WI38 (cell line): Measurements from ENCODE around the gene NINL.
"Not testable (repeated sequence)": the region's sequence is repeated elsewhere in the genome, so short reads cannot be mapped to it uniquely, and the experiment has no call there.

Experiments used
- H3K4me3 ChIP-seq: 2 replicates; pipeline ENCODE4 v1.5.1; 2011; ENCODE audit warnings: low read depth, mild to moderate bottlenecking, control low read depth, low read length
- TF ChIP-seq, protein P1 (sequence below): IDR thresholded peaks from 2 replicates; pipeline ENCODE4 v1.5.1; 2012; ENCODE audit warnings: low read depth, mild to moderate bottlenecking, control low read depth, low read length

Gene NINL

GRCh38 chr20:25584905-25585704 is at the start of gene NINL:
Gene NINL (minus strand): TSS chr20:25585531. CDS start chr20:25526587, 58,944 bp downstream.
- TF ChIP-seq, protein P1, sequence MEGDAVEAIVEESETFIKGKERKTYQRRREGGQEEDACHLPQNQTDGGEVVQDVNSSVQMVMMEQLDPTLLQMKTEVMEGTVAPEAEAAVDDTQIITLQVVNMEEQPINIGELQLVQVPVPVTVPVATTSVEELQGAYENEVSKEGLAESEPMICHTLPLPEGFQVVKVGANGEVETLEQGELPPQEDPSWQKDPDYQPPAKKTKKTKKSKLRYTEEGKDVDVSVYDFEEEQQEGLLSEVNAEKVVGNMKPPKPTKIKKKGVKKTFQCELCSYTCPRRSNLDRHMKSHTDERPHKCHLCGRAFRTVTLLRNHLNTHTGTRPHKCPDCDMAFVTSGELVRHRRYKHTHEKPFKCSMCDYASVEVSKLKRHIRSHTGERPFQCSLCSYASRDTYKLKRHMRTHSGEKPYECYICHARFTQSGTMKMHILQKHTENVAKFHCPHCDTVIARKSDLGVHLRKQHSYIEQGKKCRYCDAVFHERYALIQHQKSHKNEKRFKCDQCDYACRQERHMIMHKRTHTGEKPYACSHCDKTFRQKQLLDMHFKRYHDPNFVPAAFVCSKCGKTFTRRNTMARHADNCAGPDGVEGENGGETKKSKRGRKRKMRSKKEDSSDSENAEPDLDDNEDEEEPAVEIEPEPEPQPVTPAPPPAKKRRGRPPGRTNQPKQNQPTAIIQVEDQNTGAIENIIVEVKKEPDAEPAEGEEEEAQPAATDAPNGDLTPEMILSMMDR, result no peak
- H3K4me3 ChIP-seq, result peak within 1 kb of the TSS; percentile 65

DNA sequence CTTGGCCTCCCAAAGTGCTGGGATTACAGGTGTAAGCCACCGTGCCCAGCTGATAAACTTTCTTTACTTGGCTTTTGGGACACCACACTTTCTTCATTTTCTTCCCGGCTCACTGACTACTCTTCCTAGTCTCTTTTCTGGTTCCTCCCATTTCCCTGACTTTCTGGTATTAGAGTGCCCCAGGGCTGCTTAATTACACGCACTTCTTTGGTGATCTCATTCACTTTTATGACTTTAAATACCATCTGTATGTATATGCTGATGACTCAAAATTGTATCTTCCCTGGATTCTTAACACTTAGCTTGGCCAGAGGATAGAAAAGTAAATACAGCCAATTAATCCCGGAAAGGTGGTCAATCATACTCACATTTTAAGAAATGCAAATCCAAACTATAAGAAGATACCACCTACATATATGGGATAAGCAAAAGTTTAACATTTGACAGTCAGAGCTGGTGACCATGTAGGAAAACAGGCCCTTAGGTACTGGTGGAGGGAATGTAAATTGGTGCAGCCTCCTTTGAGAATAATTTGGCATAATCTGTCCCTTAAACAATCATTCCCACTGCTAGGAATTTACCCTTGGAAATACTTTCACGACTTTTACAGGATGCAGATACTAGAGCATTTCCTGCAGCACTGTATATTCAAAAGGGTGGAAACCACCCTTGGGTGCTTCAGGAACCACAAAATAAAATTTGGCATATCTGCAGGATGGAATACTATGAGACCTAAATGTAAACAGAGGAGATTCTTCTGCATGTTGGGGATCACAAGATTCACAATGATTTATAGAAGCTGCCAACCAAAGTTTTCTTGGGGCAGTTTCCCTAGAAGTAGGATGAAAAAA is 47.8 kb upstream of the NINL start:
- no peak overlapping the region for H3K4me3 ChIP-seq
- TF ChIP-seq, protein P1, result no peak

DNA sequence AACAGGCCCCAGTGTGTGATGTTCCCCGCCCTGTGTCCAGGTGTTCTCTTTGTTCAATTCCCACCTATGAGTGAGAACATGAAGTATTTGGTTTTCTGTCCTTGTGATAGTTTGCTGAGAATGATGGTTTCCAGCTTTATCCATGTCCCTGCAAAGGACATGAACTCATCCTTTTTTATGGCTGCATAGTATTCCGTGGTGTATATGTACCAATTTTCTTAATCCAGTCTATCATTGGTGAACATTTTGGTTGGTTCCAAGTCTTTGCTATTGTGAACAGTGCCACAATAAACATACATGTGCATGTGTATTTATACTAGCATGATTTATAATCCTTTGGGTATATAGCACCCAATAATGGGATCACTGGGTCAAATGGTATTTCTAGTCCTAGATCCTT is 45.3 kb upstream of the NINL start:
- H3K4me3 ChIP-seq, result not testable (repeated sequence)

- TF ChIP-seq, protein P1, result no peak
- no peak overlapping the region for H3K4me3 ChIP-seq
Observed at GRCh38 chr20:25629816-25630499, 44.6 kb upstream of the NINL start.

GRCh38 chr20:25626779-25627178 is 41.4 kb upstream of the NINL start:
- TF ChIP-seq, protein P1, result no peak
- H3K4me3 ChIP-seq, result no peak overlapping the region

GRCh38 chr20:25624500-25624939 is 39.2 kb upstream of the NINL start:
- H3K4me3 ChIP-seq, result peak overlapping the region; percentile 92
- TF ChIP-seq, protein P1, result no peak

DNA sequence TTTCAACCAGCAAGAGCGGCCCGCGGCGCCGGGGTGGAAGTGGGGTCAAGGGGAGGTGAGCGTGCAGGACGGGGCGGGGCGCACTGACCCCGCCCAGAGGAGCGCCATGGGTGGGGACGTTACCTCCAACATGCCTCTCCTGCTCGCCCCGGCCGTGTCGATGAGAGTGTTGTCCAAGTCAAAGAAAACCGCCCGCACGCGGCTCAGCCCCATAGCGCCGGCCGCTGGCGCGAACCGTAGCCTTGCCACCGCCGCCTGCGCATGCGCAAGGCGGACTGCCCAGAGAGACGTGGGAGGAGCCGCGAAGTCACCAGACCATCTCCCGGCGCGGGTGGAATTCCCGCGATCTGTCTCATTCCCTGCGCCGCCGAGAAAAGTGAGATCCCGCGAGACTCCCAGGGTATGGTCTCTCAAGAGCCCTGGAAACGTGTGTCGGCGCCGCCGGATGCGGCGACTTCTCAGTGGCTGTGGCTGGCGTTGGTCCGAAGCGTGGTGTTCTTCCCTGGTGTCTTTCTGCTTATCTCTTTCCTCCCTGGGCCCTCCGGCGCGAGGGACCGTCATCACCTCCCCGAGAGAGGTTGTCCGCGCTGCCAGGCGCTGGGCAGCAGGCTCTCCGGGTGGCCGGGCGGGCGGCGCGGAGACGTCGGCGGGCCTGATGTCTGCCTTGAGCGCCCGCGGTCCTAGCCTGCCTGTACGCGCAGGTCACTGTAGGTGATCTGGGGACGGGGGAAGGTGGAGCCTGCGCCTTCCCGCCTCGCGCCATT is 38.6 kb upstream of the NINL start, which contains the start of gene NANP:
TSS of gene NANP (minus strand) at position 279 of the 764 bp plus-strand sequence. CDS start at position 213, 66 bp downstream.
- TF ChIP-seq, protein P1, result no peak
- H3K4me3 ChIP-seq, result peak within 1 kb of the TSS; percentile 92
